Activated CD8-positive, alpha-beta memory T cell treated with anti-CD3 and anti-CD28 coated beads for 24 hours (primary cell): ENCODE results near the gene EGFL7.

Source experiments
- DNase-seq: peaks from one replicate; pipeline ENCODE4 v3.0.0-alpha.2; 2020

The EGFL7 gene

DNA sequence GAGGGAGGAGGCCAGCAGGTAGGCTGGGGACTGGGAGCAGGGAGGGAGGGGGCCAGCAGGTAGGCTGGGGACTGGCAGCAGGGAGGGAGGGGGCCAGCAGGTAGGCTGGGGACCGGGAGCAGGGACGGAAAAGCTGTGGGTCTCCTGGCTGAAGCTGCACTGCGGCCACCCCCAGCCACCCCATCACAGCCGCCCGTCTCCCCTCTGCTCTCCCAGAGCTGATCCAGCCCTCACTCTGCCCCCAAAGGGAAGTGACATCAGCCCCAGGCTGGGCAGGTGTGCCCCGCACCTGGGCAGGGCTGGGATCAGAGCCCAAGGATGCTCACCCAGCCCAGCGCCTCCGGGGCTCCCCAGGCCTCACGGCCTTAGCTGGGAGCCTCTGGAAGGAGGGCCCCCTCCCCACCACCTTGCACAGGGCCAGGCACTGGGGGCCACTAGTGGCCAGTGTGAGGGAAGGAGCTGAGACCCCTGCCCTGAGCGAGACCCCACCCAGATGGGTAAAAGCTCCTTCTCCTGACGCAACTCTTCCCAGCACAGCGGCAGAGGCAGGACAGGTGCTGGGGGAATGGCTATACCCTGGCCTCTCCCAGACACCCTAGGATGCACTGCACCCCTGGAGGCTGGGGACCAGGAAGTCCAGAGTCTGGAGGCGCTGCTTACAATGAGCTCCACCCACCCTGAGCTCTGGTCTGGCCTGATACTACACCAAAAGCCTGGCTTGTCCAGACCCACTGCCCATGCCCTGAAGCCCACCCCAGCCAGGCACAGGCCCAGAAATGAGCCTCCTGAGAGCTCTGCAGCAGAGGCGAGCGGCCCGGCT lies 13.0 kb downstream of the EGFL7 start:
- no peak for DNase-seq

DNA sequence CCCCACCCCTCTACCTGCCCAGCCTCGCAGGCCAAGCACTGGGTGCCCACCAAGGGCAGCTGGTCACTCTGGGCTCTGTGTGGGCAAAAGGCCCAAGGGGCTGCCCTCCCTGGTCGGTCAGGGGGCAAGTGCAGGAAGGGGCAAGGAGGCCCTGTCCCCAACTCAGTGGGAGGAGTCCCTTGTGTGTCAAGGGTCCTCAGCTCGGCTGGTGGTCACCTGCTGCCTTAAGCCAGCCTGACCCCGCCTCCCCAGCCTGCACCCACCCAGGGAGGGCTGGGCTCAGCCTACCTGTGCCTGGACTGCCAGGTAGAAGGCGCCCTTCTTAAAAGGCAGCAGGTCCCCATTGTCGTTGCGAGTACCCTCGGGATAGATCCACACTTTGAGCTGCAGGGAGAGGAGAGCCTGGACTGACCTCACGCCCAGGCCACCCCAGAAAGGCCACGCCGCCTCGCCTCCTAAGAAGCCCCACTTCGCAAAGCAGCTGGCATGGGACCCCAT lies 13.6 kb downstream of the EGFL7 start:
- no peak for DNase-seq

DNA sequence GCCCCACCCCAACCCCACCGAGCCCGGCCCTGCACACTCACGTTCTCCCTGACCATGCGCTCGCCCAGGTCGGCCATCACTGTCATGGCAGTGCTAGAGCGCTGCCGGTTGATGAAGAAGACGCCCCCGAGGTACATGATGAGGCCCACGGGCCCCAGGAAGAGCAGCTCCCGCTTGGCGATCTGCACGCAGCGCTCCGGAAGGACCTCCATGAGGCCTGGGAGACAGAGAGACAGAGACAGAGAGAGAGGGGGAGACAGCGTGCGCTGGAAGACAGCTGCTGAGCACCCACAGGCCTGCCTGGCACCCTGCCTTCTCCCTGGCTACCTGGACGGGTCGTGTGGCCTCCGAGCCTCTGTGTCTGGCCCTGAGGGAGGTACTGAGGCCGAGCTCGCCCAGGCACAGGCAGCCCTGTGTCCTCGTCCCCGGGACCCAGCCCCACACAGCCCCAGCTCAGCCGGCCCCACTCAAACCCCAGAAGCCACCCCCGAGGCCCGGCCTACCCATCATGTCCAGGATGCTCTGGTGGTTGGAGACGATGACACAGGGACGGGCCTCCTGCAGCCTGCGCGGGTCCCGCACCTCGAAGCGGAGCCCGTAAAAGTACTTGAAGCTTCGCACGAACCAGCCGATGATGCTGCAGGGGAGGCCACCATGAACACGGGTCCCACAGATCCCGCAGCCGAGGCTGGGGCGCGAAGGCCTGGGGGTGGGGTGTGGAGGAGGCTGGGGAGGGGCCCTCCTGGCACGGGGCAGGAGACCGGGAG lies 14.4 kb downstream of the EGFL7 start:
- no peak for DNase-seq

DNA sequence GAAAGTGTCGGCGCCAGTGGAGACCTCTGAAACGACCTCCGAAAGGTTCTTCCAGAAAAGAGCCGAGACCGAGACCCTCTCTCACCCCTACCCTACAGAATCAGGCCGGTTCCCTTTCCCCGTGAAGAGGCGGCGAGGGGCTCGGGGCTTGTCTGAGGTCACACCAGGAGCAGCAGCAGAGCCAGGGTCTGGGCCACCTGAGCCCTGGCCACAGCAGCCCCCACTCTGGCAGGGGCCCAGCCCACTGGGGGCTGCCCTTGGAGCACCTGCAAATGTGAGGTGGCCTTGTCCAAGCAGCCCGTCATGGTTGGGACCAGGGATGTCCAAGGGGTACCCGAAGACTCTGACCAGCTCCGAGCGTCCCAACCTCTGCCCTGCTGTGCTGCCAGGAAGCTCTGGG lies 15.3 kb downstream of the EGFL7 start:
- no peak for DNase-seq

DNA sequence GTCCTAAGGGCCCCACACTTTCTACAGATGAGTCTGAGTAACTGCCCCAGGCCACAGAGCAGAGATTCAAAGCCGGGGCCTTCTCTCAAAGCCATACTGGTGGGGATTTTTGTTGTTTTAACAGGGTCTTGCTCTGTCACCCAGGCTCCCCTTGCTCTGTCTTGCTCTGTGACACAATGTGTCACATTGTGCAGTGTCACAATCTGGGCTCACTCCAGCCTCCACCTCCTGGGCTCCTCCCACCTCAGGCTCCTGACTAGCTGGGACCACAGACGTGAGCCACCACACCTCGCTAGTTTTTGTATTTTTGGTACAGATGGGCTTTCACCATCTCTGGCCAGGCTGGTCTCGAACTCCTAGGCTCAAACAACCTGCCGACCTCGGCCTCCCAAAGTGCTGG lies 15.9 kb downstream of the EGFL7 start:
- no peak for DNase-seq

DNA sequence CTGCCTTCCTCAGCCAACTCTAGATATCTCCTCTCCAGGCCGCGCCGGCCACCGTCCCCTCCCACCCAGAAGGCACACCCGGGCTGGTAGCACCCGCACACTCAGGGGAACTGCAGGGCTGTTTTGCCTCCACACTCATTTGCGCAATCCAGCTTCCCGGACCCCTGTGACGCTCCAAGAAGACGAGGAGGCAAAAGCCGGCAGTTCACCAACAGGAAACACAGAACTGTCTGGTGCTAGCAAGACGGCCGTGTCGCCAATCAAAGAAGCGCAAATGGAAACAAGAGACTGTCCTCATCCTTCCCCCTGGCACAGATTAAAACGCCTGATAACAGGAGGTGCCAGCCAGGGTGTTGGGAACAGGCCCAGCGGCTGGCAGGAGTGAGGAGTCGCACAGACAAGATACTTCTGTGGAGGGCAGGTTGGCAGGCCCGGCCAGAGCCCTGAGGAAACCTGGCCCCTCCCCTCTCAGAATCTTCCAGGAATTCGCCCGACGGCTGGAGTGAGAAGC lies 16.8 kb downstream of the EGFL7 start:
- no peak for DNase-seq

DNA sequence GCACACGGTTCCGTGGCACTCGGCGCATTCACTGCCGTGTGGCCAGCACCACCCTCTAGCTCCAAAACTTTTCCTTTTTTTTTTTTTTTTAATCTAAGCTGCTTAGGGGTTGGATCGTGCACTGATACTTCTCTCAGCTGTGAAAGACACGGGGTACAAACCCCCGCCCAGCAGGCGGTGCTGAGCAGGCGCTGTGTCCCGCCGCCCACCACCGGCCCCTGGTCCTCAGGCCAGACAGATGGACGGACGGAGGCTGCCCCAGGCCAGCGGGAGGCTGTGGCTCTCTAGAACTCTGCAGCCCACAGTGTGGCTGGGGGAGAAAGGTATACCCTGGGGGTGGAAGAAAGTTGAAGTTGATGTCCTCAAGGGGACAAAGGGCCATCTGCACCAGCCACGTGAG lies 18.3 kb downstream of the EGFL7 start:
- DNase-seq: no peak

DNA sequence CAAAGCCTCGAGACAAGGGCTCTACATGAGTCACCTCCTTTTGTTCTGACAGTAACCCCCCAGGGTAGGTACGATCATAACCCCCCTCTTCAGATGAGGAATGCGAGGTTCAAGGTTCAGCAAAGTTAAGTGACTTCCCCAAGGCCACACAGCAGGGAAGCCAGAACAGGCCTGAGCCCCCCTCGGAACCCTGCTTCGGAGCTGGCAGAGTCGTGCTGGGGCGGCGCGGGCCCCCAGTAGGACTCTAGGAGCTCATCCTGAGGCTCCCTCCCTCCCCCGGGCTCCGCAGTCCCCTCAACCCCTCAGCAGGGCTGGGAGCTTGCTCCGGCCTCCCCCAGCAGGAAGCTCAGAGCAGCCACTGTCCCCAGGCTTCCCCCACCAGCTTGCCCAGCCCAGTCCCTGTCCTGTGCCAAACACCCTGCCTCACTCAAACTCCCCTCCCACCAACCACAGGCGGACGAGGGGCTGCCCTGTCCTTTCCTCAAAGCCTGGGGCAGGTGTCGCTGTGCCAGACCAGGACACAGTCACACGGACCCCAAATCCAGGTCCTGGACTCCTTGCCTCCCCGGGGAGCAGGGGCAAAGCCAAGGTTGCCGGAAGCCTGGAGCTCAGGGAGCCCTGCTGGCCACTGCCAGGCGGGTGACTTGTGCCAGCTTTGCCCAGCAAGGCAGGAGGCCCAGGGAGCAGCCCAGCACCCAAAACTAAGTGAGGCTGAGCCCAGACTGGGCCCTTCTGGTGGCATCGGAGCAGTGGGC lies 19.4 kb downstream of the EGFL7 start:
- no peak for DNase-seq

DNA sequence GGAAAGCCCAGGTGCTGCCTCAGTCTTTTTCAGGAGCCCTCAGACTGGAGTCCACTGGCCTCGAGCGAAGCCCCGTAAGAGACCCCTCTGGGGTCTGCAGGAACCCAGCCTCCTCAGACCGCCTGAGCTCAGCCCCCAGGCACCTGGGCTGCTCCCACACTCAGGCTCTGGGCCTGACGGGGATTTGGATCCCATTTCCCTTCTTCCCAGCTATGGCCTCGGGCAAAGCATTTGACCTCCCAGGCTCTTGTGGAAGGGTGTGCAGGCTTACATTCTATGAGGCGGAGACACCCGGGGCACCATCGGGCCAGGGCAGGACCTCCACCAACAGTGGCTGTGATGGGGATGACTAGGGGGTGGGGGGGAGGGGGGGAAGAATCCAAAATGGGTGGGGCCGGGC lies 20.0 kb downstream of the EGFL7 start:
- no peak for DNase-seq

DNA sequence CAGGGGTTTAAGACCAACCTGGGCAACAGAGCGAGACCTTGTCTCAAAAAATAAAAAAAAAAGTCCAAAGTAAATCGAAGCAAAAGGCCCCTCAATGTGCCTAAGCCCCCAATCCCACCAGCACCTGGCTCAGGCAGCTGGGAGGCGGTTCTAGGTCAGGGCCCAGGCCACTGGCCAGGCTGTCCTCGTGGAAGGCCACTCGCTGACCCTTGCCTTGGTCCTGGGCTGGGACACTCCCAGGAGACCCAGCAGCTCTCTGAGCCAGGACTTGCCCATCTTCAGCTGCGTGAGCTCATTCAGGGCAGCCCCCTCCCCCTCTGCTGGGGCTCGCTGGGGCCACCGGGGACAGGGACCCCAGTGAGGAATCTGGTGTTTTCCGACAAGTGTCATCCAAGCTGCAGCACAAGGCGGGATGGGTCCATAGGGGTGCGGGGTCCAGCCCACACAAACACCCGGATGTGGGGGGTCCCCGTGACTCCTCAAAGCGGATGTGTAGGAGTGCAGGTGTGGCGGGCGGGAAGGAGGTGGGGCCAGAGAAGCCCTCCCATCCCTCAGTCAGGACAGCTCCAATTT lies 20.5 kb downstream of the EGFL7 start:
- no peak for DNase-seq

DNA sequence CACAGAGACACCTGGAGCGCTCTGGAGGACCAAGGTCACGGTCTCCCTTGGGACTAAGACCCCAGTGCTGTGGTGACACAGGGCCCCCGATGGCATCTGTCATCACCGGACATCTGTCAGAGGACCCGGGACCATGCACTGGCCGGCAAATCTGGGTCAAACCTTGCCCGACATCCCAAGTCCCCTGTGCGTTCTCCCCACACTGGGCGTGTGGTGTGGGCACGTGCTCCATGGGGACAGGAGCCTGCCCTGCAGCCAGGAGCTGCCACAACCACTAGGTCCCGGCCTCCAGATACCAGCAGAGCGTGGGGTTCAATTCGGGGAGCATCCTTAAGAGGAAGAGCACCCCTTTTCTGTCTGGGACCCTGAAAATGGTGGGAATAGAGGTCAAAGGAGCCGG lies 21.0 kb downstream of the EGFL7 start:
- no peak for DNase-seq

DNA sequence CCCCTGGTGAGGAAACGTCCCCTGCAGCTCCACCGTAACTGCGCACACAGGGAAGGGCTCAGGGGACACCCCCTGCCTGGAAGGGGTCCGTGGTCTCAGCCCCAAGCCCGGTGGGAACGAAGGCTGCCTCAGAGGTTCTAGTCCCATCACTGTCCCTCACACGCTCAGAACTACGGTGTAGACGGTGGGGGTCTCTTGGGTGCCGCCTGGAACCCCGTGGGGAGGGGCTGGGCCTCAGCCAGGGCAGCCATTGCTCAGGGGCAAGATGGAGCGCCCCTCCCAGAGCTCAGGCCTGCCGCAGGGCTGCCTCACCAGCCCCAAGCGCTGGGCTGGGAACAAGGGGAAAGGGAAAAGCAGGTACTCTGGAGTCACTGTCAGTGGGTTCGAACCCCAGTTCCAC lies 21.6 kb downstream of the EGFL7 start:
- no peak for DNase-seq

DNA sequence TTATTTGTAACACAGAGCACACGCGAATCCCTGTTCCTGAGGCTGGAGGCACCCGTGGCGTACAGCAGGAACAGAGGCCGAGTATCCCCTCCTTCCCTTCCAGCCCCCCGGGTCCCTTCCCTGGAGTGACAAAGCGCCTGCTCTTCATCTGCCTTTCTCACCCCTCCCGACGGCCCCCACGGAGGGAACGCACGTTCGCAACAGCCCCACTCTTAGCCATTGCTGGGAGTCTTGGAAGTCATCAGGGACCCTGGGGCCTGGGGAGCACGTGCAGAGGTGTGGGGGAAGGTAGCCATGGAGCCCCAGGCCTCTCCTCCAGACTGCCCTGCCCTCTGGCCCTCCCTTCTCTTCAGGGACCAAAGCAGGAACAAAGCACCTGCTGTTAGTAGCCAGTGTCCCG lies 22.1 kb downstream of the EGFL7 start:
- no peak for DNase-seq

DNA sequence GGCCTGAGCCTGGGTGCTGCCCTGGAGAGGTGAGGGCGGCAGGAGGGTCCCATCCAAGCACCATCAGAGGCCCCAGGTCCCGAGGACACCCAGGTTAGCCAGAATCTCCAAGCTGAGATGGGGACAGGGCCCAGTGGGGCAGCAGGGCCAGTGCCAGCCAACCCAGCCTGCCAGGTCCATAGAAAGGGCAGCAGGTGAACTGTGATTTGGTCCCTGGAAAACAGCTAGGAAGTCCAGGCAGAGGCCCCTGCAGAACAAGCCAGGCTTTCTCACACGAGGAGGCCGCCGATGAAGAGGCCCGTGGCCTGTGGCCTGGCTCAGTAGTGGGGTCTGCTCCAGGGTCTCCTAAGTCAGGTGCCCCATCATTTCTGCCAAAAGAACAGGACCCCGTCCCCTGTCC lies 22.5 kb downstream of the EGFL7 start:
- no peak for DNase-seq

DNA sequence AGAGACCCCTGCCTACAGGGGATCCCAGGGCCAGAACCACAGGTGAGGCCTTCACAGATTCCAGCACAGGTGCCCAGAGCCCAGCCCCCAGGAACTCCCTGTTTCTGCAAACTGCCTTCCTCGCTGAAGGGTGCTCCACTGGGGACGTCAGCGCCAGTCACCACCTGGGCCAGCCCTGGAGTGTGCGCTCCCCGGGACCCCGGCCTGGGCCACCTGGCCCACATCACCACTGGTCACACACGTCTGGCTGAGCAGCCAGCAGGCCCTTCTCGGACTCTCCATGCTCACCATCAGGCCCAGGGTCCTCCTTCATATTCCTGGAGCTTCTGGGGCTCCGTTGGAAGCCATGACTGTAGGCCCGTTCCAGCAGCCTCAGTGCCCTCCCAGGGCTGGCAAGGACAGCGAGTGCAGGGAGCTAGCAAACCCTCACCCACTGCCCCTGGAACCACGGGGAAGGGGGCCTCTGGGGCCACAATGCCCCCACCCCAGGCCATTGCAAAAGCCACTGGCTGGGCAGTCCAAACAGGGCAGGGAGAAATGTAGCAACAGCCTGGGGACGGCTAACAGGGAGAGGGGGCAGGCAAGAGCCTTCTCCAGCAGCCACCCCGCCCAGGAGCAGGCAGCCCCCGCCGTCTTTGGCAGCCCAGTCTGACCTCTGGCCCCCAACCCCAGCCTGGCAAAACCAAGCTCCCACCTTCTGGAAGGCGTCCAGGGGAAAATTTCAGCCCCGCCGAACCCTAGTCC lies 23.2 kb downstream of the EGFL7 start:
- DNase-seq: no peak

DNA sequence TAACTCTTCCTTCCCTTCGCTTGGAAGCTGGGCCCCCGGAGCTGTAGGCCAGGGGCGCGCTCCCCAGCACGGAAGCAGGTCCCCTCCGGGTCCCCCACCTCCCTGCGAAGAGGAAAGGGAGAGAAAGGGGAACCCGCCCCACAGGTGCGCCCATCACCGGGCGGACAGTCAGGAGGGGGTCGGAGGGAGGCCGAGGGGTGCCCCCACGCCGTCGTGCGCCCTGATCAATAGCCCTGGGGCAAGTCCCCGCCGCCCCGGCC lies 23.7 kb downstream of the EGFL7 start:
- no peak for DNase-seq

DNA sequence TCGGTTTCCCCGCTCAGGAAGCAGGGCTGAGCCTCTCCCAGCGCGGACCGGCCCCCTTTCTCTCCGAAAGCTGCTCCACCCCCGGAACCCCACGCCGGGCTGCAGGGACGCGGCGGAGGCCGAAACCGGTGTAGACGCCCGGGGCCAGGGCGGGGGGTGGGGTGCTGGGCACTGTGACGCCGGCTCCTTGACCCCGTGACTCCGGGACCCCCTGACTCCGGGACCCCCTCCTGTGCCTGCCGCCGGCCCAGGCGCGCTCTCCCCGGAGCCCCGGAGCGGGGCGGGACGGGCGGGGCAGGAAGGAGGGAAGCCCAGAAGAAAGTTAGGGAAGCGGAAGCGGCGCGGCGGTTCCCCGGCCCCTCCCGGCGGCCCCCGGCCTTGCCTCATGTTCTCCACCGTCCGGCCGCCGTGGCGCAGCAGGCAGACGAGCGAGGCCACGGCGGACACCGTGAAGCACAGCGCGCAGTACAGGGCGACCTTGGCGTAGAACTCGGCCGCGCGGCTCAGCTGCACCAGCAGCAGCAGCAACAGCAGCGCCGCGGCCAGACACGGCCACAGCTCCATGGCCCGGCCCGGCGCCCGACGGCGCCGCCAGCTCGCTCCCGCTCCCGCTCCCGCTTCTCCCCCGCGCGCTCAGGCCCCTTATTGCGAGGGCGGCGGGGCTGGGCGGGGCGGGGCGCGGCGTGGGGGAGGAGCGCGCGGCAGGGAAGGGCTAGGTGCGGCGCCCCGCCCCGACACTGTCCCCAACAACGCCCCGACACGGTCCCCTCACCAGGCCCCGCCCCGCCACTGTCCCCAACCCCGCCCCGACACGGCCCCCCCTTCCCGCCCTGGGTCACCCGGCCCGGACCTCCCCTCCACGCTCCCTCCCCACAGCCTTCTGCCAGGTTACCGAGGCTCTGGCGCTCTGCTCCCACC lies 24.3 kb downstream of the EGFL7 start, which contains the start of gene AGPAT2:
TSS of gene AGPAT2 (minus strand) at position 664 of the 918 bp plus-strand sequence. CDS start at position 564, 100 bp downstream.
- DNase-seq: peak; percentile 82

DNA sequence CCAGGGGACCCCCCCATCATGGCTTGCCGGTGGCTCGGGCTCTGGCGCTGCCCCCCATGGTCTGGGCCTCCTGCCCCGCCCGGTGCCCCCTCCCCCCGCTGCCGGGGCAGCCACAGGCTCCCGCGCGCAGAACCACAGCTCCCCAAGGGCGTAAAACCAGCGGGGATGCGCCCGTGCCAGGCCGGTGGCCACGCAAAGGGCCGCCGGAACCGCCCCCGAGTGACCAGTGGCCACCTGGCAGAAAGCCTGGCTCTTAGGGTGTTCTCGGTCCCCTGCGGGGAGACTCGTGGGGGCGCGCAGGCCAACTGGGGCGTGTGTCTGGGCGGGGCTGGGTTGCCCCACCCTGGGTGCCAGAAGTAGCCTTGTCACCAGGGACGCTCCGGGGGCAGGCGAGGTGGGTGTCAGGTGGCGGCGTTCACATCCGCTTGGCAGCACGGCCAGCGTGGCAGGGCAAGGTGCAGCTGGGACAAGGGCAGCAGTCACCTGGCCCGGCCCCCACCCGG lies 25.1 kb downstream of the EGFL7 start:
- DNase-seq: no peak

DNA sequence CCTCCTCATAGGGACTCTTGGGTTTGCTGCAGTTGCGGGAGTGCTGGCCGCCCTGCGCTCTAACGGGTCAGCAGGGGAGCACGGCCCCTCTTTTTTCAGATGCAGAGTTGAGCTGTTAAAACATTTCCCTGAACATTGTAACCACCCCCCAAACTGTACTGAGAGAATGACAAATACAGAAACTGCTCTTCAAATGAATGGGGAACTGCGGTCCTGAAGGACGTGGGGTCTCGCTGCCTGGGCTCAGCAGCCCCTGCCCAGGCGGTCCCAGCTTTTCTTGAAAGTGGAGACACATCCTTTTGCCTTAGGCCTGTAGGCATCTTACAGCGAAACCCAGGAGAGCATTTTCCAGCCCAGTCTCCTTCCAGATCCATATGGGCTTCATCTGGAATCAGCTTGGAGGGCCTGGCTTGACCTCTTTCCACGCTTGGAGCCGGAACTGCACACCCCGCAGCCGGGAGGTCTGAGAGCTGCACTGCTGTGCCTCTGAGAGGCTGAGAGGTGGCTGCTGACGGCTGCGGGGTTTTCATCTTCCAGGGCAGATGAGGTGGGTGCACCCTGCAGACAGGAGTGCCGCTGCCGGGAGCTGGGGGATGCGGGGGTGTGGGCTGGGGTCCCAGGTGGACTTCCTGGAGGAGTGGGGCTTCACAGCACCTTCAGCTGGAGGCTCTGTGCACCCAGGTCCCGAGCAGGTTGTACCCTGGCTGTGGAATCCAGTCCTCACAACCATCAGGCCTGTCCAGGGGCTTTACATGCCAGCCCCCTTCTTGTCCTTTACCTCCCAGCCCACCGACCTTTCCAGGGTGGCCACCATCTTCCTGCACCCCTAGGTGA lies 25.8 kb downstream of the EGFL7 start:
- DNase-seq: no peak

DNA sequence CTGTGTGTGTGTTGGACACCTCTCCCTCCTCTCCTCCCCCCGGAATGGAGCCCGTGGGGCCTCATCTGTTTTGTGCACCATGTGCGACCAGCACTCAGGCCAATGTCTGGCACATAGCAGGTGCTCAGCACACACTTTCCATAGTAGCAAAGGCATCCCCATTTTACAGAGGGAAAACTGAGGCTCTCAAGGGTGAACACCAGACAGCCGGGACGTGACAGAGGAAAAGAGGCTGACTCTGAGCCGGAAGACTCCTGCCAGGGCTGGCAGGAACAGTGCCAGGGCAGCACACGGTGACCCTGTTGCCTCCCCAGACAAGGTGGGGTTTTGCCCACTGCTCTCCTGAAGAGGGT lies 26.4 kb downstream of the EGFL7 start:
- DNase-seq: no peak
